Measurements from ENCODE around the gene TTC24. TPM values are rescaled to one million over a fixed set of nuclear protein-coding genes. Genes with fewer than 3 reads are reported as not detected.

TTC24 gene
- total and polyA plus RNA-seq, 10 of the 15 experiments (the other 5 are each of a cell fraction or from before 2014, with no cell fraction given): 0.05 to 6.4 (median 2.9) TPM; not detected in 1

- TF ChIP-seq RAD21 (IDR thresholded peaks at IDR 0.05; ENCODE audit: insufficient read depth, low read depth, low read length) (no peak), USF2 (IDR thresholded peaks at IDR 0.05; ENCODE audit: borderline replicate concordance, low read depth, low read length) (no peak), ZNF217 (IDR thresholded peaks at IDR 0.05) (no peak), ZNF24 (IDR thresholded peaks at IDR 0.05) (no peak), PML (IDR thresholded peaks at IDR 0.05; ENCODE audit: low read length) (peak; percentile 65; the same call in 1 of the 2 replicates), NFXL1 (IDR thresholded peaks at IDR 0.05; ENCODE audit: borderline replicate concordance) (no peak), RELB (IDR thresholded peaks at IDR 0.05; ENCODE audit: low read depth) (peak; percentile 90), KAT2A (conservative IDR thresholded peaks at IDR 0.05; ENCODE audit: control insufficient read depth, low read depth, low read length) (no peak), SPI1 (IDR thresholded peaks at IDR 0.05; ENCODE audit: borderline replicate concordance, insufficient read depth, low read depth, low read length) (no peak), STAT3 (IDR thresholded peaks at IDR 0.05; ENCODE audit: low read depth, low read length) (no peak), BHLHE40 (IDR thresholded peaks at IDR 0.05; ENCODE audit: borderline replicate concordance in 1 of 2, low read depth in 2 of 2, low read length in 1 of 2) (peak; percentile 20 to 73; a peak in 2 of 4 replicates), BCL3 (IDR thresholded peaks at IDR 0.05; ENCODE audit: borderline replicate concordance, insufficient read depth, low read depth, low read length, poor library complexity, severe bottlenecking) (no peak), MTA3 (IDR thresholded peaks at IDR 0.05; ENCODE audit: borderline replicate concordance, low read length) (no peak), CEBPB (IDR thresholded peaks at IDR 0.05; ENCODE audit: borderline replicate concordance in 1 of 2, low read depth in 2 of 2, low read length in 2 of 2) (no peak), TCF12 (IDR thresholded peaks at IDR 0.05; ENCODE audit: low read depth, low read length) (peak; percentile 46; the same call in 1 of the 2 replicates), BACH1 (IDR thresholded peaks at IDR 0.05; ENCODE audit: borderline replicate concordance) (no peak), PAX8 (IDR thresholded peaks at IDR 0.05) (no peak), ZNF274 (IDR thresholded peaks at IDR 0.05; ENCODE audit: insufficient read depth, insufficient read length) (no peak), DPF2 (IDR thresholded peaks at IDR 0.05) (no peak), NFYB (IDR thresholded peaks at IDR 0.05; ENCODE audit: insufficient read depth, low read depth, low read length) (no peak), ESRRA (IDR thresholded peaks at IDR 0.05; ENCODE audit: low read length) (0 out of 2 replicates have a peak, but pooled peaks have one; percentile 42), POU2F2 (IDR thresholded peaks at IDR 0.05; ENCODE audit: borderline replicate concordance, low read depth, low read length) (peak; percentile 74; the same call in 2 of the 3 replicates)
- TF ChIP-seq, protein P1, sequence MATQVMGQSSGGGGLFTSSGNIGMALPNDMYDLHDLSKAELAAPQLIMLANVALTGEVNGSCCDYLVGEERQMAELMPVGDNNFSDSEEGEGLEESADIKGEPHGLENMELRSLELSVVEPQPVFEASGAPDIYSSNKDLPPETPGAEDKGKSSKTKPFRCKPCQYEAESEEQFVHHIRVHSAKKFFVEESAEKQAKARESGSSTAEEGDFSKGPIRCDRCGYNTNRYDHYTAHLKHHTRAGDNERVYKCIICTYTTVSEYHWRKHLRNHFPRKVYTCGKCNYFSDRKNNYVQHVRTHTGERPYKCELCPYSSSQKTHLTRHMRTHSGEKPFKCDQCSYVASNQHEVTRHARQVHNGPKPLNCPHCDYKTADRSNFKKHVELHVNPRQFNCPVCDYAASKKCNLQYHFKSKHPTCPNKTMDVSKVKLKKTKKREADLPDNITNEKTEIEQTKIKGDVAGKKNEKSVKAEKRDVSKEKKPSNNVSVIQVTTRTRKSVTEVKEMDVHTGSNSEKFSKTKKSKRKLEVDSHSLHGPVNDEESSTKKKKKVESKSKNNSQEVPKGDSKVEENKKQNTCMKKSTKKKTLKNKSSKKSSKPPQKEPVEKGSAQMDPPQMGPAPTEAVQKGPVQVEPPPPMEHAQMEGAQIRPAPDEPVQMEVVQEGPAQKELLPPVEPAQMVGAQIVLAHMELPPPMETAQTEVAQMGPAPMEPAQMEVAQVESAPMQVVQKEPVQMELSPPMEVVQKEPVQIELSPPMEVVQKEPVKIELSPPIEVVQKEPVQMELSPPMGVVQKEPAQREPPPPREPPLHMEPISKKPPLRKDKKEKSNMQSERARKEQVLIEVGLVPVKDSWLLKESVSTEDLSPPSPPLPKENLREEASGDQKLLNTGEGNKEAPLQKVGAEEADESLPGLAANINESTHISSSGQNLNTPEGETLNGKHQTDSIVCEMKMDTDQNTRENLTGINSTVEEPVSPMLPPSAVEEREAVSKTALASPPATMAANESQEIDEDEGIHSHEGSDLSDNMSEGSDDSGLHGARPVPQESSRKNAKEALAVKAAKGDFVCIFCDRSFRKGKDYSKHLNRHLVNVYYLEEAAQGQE (IDR thresholded peaks at IDR 0.05; ENCODE audit: low read depth, low read length): no peak
These were observed 21.8 kb downstream of the TTC24 start, which contains the start of gene GPATCH4 (continued) for GRCh38 chr1:156601122-156601830.

Measured in GM12878 (cell line).